OCI-M2 (cell line): ENCODE results near the gene ZNF607.

Experiments
- DNase-seq: peaks from one replicate; lab custom pipeline; 2025; ENCODE audit not compliant: unreplicated experiment; lab: John Stamatoyannopoulos, UW

The ZNF607 gene

GRCh38 chr19:37654118-37654517 lies 65.4 kb downstream of the ZNF607 start:
- DNase-seq: no peak
